SHP77 (cell line): ENCODE measurements around the gene RELL2.

ENCODE experiments used
- DNase-seq, 2 experiments: peaks; one replicate each; lab custom pipeline; 2025; lab: John Stamatoyannopoulos, UW

The RELL2 gene

GRCh38 chr5:141618804-141619554, 17.8 kb upstream of the RELL2 start, which contains the start of gene DIAPH1:
Gene DIAPH1 (minus strand): TSS chr5:141619000. CDS start chr5:141618914, 86 bp downstream.
- DNase-seq, result peak; percentile 95 to 96

DNA sequence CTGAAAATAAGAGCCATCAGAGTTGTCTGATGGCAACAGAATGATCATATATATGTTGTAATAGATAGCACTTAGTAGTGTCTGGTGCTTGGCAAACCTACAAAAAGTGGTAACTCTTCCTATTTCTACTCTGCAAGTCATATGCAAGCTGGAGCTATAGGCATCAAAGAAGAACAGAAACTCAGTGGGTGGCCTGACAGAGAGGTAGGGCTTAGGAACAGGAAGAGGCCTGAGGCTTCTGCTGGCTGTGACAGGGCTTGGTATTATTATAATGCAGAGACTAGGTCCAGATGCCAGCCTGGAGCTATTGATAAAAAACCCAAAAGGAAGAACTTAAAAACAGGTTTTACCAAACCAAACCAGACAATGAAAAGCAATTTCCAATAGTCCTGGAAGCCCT, 13.6 kb upstream of the RELL2 start:
- no peak for DNase-seq

- no peak for DNase-seq
Observed at GRCh38 chr5:141623611-141624010, 13.2 kb upstream of the RELL2 start.

- DNase-seq, result no peak
Observed at GRCh38 chr5:141628175-141628788, 8.5 kb upstream of the RELL2 start.

DNA sequence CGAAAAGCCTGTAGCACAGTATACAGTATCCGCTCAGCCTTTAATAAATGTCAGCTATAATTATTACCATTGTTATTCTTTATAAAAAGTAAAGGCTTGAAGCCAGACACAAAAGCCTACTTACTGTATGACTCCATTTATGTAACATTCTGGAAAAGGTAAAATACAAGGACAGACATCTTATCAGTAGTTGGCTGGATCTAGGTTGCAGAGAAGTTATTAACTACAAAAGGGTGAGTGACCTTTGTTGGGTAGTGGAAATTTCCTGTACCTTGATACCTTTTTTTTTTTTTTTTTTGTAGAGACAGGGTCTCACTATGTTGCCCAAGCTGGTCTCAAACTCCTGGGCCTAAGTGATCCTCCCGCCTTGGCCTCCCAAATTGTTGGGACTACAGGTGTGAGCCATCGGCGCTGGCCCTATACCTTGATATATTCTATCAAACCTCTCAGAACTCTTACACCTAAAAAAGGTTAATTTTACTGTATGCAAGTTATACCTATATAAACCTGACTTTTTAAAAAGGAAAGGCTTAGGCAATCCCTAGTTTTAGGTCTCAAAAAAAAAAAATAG, 6.1 kb upstream of the RELL2 start:
- DNase-seq, result no peak

GRCh38 chr5:141632650-141633049, 4.1 kb upstream of the RELL2 start:
- peak in 1 of 2 experiments; percentile 6 for DNase-seq

DNA sequence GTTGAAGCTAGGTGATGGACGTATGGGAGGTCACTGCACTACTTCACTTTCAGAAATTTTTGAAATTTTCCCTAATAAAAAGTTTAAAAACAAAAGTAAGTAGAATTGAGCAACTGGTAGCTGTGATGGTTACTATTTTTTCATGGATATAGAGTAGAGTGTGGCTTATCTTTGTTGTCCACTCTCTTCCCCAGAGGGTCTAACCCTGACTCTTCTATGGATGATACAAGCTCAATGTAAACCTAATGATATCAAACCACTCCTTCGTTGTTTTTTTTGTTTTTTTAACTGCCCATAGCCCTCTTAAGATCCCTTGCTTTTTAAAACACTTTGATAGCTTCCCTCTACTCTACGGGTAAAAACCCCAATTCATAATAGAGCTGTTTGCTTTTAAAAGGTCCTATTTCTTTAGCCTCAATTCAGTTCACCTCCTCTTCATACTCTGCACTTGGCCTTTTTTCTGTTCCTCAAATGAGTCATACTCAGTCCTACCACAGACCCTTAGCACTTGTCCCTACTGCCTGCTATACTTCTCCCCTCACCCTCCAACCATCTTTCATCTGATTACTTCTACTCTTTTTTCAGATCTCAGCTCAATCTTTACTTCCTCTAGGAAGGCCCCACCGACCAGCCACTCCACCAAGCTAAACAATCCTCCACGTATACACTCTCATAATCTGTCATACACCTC, 2.8 kb upstream of the RELL2 start:
- DNase-seq, result no peak

DNA sequence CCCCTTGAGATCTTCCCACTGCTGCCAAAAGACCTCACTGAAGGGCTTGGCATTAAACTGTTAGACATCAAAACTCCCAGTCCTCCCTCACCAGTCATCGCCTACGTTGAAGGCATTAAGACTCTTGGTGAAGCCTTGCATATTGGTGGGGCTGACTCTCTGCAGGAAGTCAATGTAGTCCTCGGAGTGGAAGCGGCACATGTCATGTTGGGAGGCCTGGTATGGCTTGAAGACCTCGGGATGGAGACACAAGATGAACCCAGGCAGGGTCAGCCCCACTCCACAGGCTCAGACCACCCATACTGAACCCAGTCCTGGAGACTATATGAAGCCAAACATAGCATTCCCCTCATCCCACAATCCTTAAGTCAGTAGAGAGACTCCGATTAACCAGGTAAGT, 2.1 kb upstream of the RELL2 start:
- no peak for DNase-seq

DNA sequence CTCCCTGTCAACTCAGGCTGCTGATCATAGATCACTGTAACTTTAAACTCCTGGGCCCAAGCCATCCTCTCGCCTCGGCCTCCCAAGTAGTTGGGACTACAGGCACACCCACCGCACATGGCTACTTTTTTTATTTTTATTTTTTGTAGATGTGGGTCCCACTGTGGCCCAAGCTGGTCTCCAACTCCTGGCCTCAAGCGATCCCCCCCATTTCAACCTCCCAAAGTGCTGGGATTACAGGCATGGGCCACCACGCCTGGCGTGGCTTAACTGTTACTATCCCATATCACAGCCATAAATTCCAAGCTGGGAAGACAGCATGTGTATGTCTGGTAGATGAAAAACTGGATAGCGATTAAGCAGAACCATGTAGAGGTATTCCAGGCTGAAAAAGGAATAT, 1.2 kb upstream of the RELL2 start:
- DNase-seq, result no peak

GRCh38 chr5:141636106-141636412, 738 bp upstream of the RELL2 start:
- DNase-seq, result no peak

DNA sequence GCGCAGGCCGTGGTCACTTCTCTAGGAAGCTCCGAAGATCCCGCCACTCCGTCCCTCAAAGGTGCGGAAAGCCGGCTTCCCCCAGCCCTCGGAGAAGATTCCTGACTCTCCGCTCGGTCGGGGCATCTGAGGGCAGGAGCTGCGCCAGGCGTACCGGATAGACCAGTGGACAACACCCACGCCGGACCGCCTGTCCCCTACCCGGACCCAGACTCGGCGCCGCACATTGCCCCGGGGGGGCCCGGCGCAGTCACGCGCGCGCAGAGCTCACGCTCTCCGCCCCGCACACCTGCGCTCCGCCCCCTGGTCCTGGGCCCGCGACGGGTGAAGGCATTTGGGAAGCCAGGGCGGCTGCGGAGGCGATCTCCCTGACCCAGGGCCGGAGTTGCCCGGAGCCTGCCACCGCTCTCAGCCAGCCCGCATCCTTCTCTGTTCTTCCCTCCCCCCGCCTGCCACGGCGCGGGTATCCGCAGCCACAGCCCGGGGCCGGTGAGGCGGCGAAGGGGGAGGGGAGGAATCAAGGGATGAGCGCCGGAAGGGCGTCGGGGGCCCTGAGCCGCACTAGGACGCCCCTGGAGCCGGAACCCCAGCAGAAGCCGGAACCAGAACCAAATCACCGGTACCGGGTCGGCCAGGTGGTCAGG, 448 bp downstream of the RELL2 start:
- DNase-seq, result peak; percentile 21 to 58

- DNase-seq, result peak; percentile 8 to 36
Observed at GRCh38 chr5:141637767-141638419, 1.1 kb downstream of the RELL2 start.

GRCh38 chr5:141638771-141639170, 2.0 kb downstream of the RELL2 start:
- no peak for DNase-seq

DNA sequence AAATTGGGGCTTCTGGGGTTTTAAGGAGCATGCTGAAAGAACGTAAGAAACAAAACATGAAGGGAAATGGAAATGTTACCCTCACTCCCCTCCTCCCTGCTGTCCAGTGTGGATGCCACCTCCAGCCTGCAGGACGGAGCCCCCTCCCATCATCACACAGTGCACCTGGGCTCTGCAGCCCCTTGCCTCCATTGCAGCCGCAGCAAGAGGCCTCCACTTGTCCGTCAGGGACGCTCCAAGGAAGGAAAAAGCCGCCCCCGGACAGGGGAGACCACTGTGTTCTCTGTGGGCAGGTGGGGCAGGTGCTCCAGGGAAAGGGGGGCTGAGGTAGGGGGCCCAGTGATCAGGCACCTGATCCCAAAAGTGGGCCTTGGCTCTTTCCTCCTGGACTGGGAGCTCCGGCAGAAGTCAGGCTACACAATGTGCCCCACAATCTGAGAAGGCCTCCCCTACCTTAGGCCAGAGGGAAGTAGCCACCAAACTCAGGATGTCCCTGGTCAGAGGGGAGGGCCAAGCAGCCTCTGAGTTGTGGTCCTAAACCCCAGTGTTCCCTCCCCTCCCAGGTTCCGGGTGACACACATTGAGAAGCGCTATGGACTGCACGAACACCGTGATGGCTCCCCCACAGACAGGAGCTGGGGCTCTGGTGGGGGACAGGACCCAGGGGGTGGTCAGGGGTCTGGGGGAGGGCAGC, 2.7 kb downstream of the RELL2 start:
- no peak for DNase-seq

GRCh38 chr5:141640051-141640415, 3.2 kb downstream of the RELL2 start:
- DNase-seq, result no peak

- DNase-seq, result no peak
Observed at GRCh38 chr5:141640698-141641097, 3.9 kb downstream of the RELL2 start.

DNA sequence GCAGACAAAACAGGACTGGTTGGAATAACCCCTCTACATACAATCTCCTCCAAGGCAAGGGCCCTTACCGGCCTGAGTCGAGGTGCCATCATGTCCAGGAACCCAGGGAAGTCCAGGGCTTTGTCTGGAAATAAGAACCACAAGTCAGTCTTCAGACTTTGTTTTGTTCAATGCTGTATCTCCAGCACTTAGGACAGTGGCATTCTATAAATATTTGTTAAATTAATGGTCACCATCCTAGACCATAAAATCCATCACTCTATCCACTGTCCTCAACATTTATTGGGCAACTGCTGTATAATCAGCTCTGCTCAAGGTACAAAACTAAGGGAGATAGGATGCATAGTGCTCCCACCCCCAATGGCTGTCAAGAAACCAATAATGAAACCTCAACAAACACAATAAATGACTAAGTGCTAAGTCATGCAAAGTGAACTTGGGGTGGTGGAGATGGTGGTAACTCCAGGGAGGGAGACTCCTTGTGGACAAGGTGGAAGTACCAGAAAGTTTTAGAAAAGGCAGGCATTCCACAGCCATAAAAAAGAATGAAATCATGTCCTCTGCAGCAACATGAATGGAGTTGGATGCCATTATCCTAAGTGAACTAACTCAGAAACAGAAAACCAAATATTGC, 5.0 kb downstream of the RELL2 start:
- DNase-seq, result no peak

DNA sequence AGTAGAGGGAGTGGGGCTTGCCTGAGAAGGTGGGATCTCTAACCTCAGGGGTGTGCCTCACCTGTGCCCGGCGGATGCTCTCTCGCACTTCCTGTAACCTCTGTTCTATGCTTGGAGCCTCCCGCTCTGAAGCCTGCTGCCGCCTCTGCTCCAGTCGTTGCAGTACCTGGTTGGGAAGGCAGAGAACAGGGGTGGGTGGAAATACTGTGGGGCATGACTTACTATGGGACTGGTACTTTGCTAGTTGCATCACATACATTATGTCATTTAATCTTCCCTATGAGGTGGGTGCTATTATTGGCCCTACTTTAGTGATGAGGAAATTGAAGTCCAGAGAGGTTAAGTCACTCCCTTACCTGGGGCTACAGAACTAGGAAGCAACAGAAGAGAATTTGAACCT, 9.2 kb downstream of the RELL2 start:
- no peak for DNase-seq

GRCh38 chr5:141647242-141647641, 10.4 kb downstream of the RELL2 start:
- no peak for DNase-seq

- no peak for DNase-seq
Observed at GRCh38 chr5:141647851-141648250, 11.1 kb downstream of the RELL2 start.
